Measurements from ENCODE around the gene PDE6A.

- TF ChIP-seq CTCF (IDR thresholded peaks at IDR 0.05; ENCODE audit: insufficient read depth, low read length) (peak; percentile 43), REST (IDR thresholded peaks at IDR 0.05; ENCODE audit: insufficient replicate concordance, low read depth) (no peak), POLR2AphosphoS5 (IDR thresholded peaks at IDR 0.05; ENCODE audit: low read depth) (no peak), GABPA (IDR thresholded peaks at IDR 0.05; ENCODE audit: low read depth) (0 out of 2 replicates have a peak, but pooled peaks have one; percentile 21), SPI1 (IDR thresholded peaks at IDR 0.05; ENCODE audit: borderline replicate concordance, low read depth) (no peak)
Measured at GRCh38 chr5:149959406-149960236, 15.0 kb upstream of the PDE6A start.

Data from HL-60 (cell line).